ENCODE data around the gene MAFB. TPM values are rescaled to one million over a fixed set of nuclear protein-coding genes. Genes with fewer than 3 reads are reported as not detected.

Gene MAFB
- total RNA-seq, 4 donors from 2014 or later, result 17.0 to 66.9 (median 28.7) TPM

GRCh38 chr20:40718214-40718977 lies 29.4 kb upstream of the MAFB start:
- no peaks in the 10 kb centered on the region for H3K9me3 ChIP-seq
- H3K36me3 ChIP-seq, result no peaks in the 10 kb centered on the region
- 88 to 90% methylated on average over 6 to 9 of the region's 12 CpGs for WGBS, 2 donors (ENCODE audit: low coverage in 1 of 2)
- peaks cover 21% of the 10 kb centered on the region for H3K27me3 ChIP-seq
- H3K27ac ChIP-seq, result no peak overlapping the region
- H3K4me3 ChIP-seq, result no peak overlapping the region
- TF ChIP-seq CTCF (IDR thresholded peaks at IDR 0.05), result no peak
- TF ChIP-seq EP300 (IDR thresholded peaks at IDR 0.05), result no peak
- TF ChIP-seq POLR2A (IDR thresholded peaks at IDR 0.05), result no peak
- TF ChIP-seq POLR2AphosphoS5 (IDR thresholded peaks at IDR 0.05), result no peak
- no peaks in the 10 kb centered on the region for H3K4me1 ChIP-seq
- no peak for ATAC-seq

- no peak for ATAC-seq
- Histone ChIP-seq H3K4me1 (no peaks in the 10 kb centered on the region), H3K9me3 (no peaks in the 10 kb centered on the region), H3K27ac (no peak overlapping the region), H3K4me3 (no peak overlapping the region), H3K36me3 (no peaks in the 10 kb centered on the region), H3K27me3 (peaks cover 31% of the 10 kb centered on the region)
- WGBS, 2 donors (ENCODE audit: low coverage in 1 of 2), result 65 to 74% methylated on average over 7 to 8 of the region's 13 CpGs
- TF ChIP-seq POLR2A (IDR thresholded peaks at IDR 0.05) (no peak), CTCF (IDR thresholded peaks at IDR 0.05) (no peak), POLR2AphosphoS5 (IDR thresholded peaks at IDR 0.05) (no peak), EP300 (IDR thresholded peaks at IDR 0.05) (no peak)
These were observed 28.4 kb upstream of the MAFB start for GRCh38 chr20:40717343-40717865.

- Histone ChIP-seq H3K27me3 (peaks cover 50% of the 10 kb centered on the region), H3K9me3 (no peaks in the 10 kb centered on the region), H3K36me3 (no peaks in the 10 kb centered on the region), H3K4me1 (no peaks in the 10 kb centered on the region), H3K27ac (no peak overlapping the region), H3K4me3 (no peak overlapping the region)
- 85 to 100% methylated on average over 2 of the region's 3 CpGs for WGBS, 2 donors (ENCODE audit: low coverage in 1 of 2)
- no peak for ATAC-seq
- TF ChIP-seq CTCF (IDR thresholded peaks at IDR 0.05) (no peak), POLR2A (IDR thresholded peaks at IDR 0.05) (no peak), POLR2AphosphoS5 (IDR thresholded peaks at IDR 0.05) (no peak), EP300 (IDR thresholded peaks at IDR 0.05) (no peak)
These were observed 26.5 kb upstream of the MAFB start for GRCh38 chr20:40715491-40715890.

- no peak for ATAC-seq
- Histone ChIP-seq H3K27me3 (peaks cover 54% of the 10 kb centered on the region), H3K36me3 (no peaks in the 10 kb centered on the region), H3K4me3 (no peak overlapping the region), H3K9me3 (no peaks in the 10 kb centered on the region), H3K4me1 (no peaks in the 10 kb centered on the region), H3K27ac (no peak overlapping the region)
- TF ChIP-seq EP300 (IDR thresholded peaks at IDR 0.05), result no peak
- no peak for TF ChIP-seq POLR2AphosphoS5 (IDR thresholded peaks at IDR 0.05)
- WGBS, 2 donors (ENCODE audit: low coverage in 1 of 2), result 81 to 92% methylated on average over 3 of the region's 3 CpGs
These were observed 25.9 kb upstream of the MAFB start for GRCh38 chr20:40714916-40715315.

GRCh38 chr20:40714109-40714508 lies 25.1 kb upstream of the MAFB start:
- 92 to 95% methylated on average over 4 of the region's 4 CpGs for WGBS, 2 donors (ENCODE audit: low coverage in 1 of 2)
- ATAC-seq, result no peak
- Histone ChIP-seq H3K27ac (no peak overlapping the region), H3K27me3 (peaks cover 57% of the 10 kb centered on the region), H3K4me1 (no peaks in the 10 kb centered on the region), H3K9me3 (no peaks in the 10 kb centered on the region), H3K36me3 (no peaks in the 10 kb centered on the region), H3K4me3 (no peak overlapping the region)
- no peak for TF ChIP-seq CTCF (IDR thresholded peaks at IDR 0.05)
